ENCODE measurements around the gene GREB1L. TPM values are rescaled to one million over a fixed set of nuclear protein-coding genes. Genes with fewer than 3 reads are reported as not detected.
"Not testable (repeated sequence)": the region's sequence is repeated elsewhere in the genome, so short reads cannot be mapped to it uniquely, and the experiment has no call there.

The GREB1L gene
- total RNA-seq = not detected

DNA sequence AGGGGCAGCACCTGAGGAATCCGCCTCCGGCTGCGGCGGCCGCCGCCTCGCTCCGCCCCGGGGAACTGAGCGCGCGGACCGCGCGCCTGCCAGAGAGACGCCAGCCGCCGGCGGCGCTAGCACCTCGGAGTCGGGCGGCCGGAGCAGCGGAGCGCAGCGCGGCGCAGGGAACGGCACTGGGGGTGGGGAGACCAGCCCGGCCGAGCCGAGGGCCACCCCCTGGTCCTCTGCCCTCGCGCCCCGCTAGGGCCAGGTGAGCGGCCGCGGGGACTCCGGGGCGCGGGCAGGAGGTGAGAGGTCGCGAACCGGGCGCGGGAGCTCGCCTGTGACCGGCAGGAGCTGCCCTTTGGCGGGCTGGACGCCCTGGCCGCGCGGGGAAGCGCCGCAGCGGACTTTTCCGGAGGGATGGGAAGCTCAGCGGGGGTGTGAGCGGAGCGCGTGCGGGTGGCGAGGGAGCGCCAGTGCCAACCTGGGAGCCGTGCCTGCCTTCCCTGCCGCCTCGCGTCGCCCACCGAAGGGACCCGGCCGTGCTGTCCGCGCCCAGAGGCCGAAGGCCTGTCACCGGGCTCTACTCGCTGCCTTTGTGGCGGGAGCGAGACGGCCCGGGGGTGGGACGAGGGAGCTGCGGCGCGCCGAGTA, at the start of gene GREB1L:
TSS of gene GREB1L (plus strand) at position 92 of the 639 bp plus-strand sequence. CDS start 141,287 bp downstream, outside the sequence.
- POLR2A ChIA-PET = no interaction called here
- no peak within 1 kb of the TSS for H3K27ac Mint-ChIP-seq
- DNase-seq = peak; percentile 43
- no peaks in the 10 kb centered on the region for H3K9me3 Mint-ChIP-seq
- peaks cover 51% of the 10 kb centered on the region for H3K27me3 Mint-ChIP-seq
- peaks cover 6% of the 10 kb centered on the region for H3K4me1 Mint-ChIP-seq (ENCODE audit: low read depth)
- intact Hi-C loops (cut with micrococcal nuclease) = no loop called here
- no peaks in the 10 kb centered on the region for H3K36me3 Mint-ChIP-seq
- no peak within 1 kb of the TSS for H3K4me3 Mint-ChIP-seq
- CTCF ChIA-PET = interaction anchor here (1.0 kb wide), 1 partner anchor 23 kb away, joined by 3 read pairs; no protein-coding TSS in a partner anchor

DNA sequence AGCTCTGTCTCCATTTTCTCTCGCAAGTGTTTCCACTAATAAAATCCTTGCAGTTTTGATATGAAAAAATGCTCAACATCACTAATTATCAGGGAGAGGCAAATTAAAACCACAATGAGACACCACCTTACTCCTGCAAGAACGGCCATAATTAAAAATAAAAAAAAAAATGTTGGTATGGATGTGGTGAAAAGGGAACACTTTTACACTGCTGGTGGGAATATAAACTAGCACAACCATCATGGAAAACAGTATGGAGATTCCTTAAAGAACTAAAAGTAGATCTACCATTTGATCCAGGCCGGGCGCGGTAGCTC, 49.8 kb upstream of the GREB1L start:
- H3K4me1 Mint-ChIP-seq (ENCODE audit: low read depth) = no peaks in the 10 kb centered on the region
- H3K27me3 Mint-ChIP-seq = peaks cover 11% of the 10 kb centered on the region
- CTCF ChIA-PET = interaction anchor here (0.7 to 10.7 kb wide), 8 partner anchors 12 to 763 kb away, joined by 3 to 84 read pairs (median 3); no protein-coding TSS in a partner anchor
- H3K4me3 Mint-ChIP-seq = no peak overlapping the region
- no peaks in the 10 kb centered on the region for H3K9me3 Mint-ChIP-seq
- intact Hi-C loops (cut with micrococcal nuclease) = no loop called here
- DNase-seq = no peak
- H3K27ac Mint-ChIP-seq = no peak overlapping the region
- no peaks in the 10 kb centered on the region for H3K36me3 Mint-ChIP-seq
- POLR2A ChIA-PET = no interaction called here

DNA sequence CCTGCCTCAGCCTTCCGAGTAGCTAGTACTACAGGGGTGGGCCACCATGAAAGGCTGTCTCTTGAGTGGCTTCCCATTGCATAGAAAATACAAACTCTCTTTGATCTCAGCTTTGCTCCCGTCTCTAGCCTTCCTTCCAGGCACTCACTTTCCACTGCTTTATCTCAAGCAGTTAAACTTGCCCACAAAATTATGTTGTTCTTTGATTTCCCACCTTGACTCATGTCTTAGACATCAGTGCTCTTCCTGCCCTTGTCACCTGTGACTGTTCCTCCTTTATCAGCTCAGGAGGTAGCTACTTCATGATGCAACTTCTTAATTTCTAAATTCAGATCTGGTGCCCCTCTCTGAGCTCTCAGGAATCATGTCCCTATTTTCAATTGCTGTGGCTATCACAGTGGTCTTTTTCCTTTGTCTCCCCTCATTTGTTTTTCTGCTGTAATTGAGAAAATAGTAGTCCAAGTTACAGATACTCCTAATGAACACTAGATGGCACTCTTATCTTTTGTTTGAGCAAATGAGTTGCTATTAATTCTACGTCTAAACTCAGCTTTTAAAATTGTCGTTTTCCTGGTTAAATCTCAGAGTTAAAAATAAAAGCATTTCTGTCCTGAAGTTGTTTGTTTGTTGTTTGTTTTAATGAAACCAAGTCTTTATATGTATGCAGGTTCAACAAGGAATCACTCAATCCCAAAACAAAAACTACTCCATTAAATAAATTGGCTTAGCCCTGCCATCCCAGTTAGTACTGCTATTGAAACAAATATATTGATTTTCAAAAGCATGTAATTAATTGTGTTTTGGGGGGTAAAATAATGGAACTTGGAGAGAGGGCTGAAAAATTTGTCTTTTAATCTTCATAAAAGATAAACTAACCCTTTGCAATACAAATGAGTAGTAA, 46.9 kb upstream of the GREB1L start:
- intact Hi-C loops (cut with micrococcal nuclease) = loop anchor here (1.0 kb wide), 2 partner anchors 249 to 761 kb away; no protein-coding TSS in a partner anchor
- Mint-ChIP-seq H3K36me3 (no peaks in the 10 kb centered on the region), H3K9me3 (no peaks in the 10 kb centered on the region), H3K27ac (no peak overlapping the region), H3K27me3 (peaks cover 14% of the 10 kb centered on the region), H3K4me1 (ENCODE audit: low read depth) (no peaks in the 10 kb centered on the region), H3K4me3 (no peak overlapping the region)
- DNase-seq = no peak
- CTCF ChIA-PET = interaction anchor here (0.6 to 10.7 kb wide), 24 partner anchors 8 to 1509 kb away, joined by 3 to 84 read pairs (median 4); partner anchors contain the start of gene ESCO1
- POLR2A ChIA-PET = no interaction called here

DNA sequence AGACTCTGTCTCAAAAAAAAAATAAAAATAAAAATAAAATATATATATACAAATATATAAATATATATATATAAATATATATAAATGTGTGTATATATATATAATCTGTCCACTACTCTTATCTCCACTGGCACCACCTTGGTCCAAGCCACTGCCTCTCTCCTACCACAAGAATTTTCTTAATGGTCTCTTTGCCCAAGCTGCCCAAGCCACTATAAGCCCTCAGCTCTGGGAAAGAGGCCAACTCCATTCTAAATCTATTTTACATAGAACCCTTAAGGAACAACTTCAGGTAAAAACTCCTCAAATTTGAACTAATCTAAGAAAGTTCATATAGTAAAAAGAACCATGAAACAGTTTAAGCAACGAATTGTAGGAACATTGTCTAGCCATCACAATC, 45.6 kb upstream of the GREB1L start:
- H3K27me3 Mint-ChIP-seq = peaks cover 11% of the 10 kb centered on the region
- H3K9me3 Mint-ChIP-seq = no peaks in the 10 kb centered on the region
- H3K36me3 Mint-ChIP-seq = no peaks in the 10 kb centered on the region
- H3K4me3 Mint-ChIP-seq = no peak overlapping the region
- ChIA-PET POLR2A (no interaction called here), CTCF (interaction anchor here (1.2 to 10.7 kb wide), 5 partner anchors 16 to 760 kb away, joined by 3 to 84 read pairs (median 5); partner anchors contain the start of gene ESCO1)
- DNase-seq = no peak
- intact Hi-C loops (cut with micrococcal nuclease) = no loop called here
- H3K4me1 Mint-ChIP-seq (ENCODE audit: low read depth) = no peaks in the 10 kb centered on the region
- no peak overlapping the region for H3K27ac Mint-ChIP-seq

- Mint-ChIP-seq H3K27ac (no peak overlapping the region), H3K9me3 (no peaks in the 10 kb centered on the region), H3K27me3 (peaks cover 3% of the 10 kb centered on the region), H3K4me1 (ENCODE audit: low read depth) (no peaks in the 10 kb centered on the region), H3K4me3 (no peak overlapping the region), H3K36me3 (no peaks in the 10 kb centered on the region)
- ChIA-PET POLR2A (no interaction called here), CTCF (no interaction called here)
- no peak for DNase-seq
- intact Hi-C loops (cut with micrococcal nuclease) = no loop called here
Measured at GRCh38 chr18:21203126-21203525, 38.9 kb upstream of the GREB1L start.

GRCh38 chr18:21203542-21204241, 38.3 kb upstream of the GREB1L start:
- Mint-ChIP-seq H3K27me3 (no peaks in the 10 kb centered on the region), H3K9me3 (no peaks in the 10 kb centered on the region), H3K4me3 (no peak overlapping the region), H3K4me1 (ENCODE audit: low read depth) (no peaks in the 10 kb centered on the region), H3K27ac (no peak overlapping the region), H3K36me3 (no peaks in the 10 kb centered on the region)
- intact Hi-C loops (cut with micrococcal nuclease) = no loop called here
- ChIA-PET CTCF (no interaction called here), POLR2A (no interaction called here)
- DNase-seq = no peak

GRCh38 chr18:21205695-21206094, 36.3 kb upstream of the GREB1L start:
- H3K36me3 Mint-ChIP-seq = no peaks in the 10 kb centered on the region
- H3K9me3 Mint-ChIP-seq = no peaks in the 10 kb centered on the region
- H3K27ac Mint-ChIP-seq = no peak overlapping the region
- no peaks in the 10 kb centered on the region for H3K4me1 Mint-ChIP-seq (ENCODE audit: low read depth)
- H3K4me3 Mint-ChIP-seq = no peak overlapping the region
- H3K27me3 Mint-ChIP-seq = no peaks in the 10 kb centered on the region
- CTCF ChIA-PET = interaction anchor here (3.2 kb wide), 1 partner anchor 10 kb away, joined by 10 read pairs; no protein-coding TSS in a partner anchor
- no peak for DNase-seq
- intact Hi-C loops (cut with micrococcal nuclease) = no loop called here
- POLR2A ChIA-PET = interaction anchor here (0.6 kb wide), 1 partner anchor 254 kb away, joined by 5 read pairs; no protein-coding TSS in a partner anchor

DNA sequence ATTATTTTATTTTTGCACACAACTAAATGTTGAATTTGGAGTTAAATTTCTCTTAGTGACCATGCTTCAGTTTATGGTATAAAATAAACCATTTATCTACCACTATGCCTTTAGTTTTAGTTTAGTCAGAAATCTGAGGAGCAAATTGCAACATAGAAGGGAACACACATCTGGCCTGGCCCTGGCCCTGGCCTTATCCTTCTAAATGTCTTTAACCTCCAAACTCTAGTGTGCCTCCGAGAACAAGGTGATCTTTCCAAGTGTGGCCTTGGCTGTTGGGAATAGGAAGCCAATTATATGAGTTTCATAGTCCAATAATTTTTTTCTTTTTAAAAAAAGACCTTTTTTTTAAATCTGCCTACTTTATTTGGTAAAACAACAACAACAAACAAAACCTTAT, 31.8 kb upstream of the GREB1L start:
- no peaks in the 10 kb centered on the region for H3K36me3 Mint-ChIP-seq
- POLR2A ChIA-PET = no interaction called here
- no peak overlapping the region for H3K4me3 Mint-ChIP-seq
- intact Hi-C loops (cut with micrococcal nuclease) = no loop called here
- H3K27ac Mint-ChIP-seq = no peak overlapping the region
- no peaks in the 10 kb centered on the region for H3K9me3 Mint-ChIP-seq
- H3K4me1 Mint-ChIP-seq (ENCODE audit: low read depth) = no peaks in the 10 kb centered on the region
- no peak for DNase-seq
- CTCF ChIA-PET = no interaction called here
- no peaks in the 10 kb centered on the region for H3K27me3 Mint-ChIP-seq

DNA sequence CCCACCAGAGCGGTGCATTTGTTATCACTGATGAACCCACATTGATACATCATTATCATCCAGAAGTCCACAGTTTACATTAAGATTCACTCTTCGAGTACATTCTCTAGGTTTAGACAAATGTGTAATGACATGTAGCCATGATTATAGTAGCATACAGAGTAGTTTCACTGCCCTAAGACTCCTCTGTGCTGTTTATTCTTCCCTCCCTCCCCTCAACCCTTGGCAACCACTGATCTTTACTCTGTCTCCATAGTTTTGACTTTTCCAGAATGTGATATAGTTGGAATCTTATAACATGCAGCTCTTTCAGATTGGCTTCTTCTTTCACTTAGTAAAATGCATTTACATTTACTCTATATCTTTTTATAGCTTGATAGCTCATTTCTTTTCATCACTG, 31.2 kb upstream of the GREB1L start:
- CTCF ChIA-PET = no interaction called here
- Mint-ChIP-seq H3K27ac (no peak overlapping the region), H3K36me3 (no peaks in the 10 kb centered on the region), H3K9me3 (no peaks in the 10 kb centered on the region), H3K4me3 (no peak overlapping the region), H3K4me1 (ENCODE audit: low read depth) (no peaks in the 10 kb centered on the region), H3K27me3 (no peaks in the 10 kb centered on the region)
- POLR2A ChIA-PET = no interaction called here
- intact Hi-C loops (cut with micrococcal nuclease) = no loop called here
- DNase-seq = no peak

GRCh38 chr18:21214409-21214808, 27.6 kb upstream of the GREB1L start:
- H3K4me3 Mint-ChIP-seq; H3K27ac Mint-ChIP-seq; H3K27me3 Mint-ChIP-seq; DNase-seq; H3K36me3 Mint-ChIP-seq; H3K4me1 Mint-ChIP-seq (ENCODE audit: low read depth); intact Hi-C loops (cut with micrococcal nuclease); CTCF ChIA-PET; POLR2A ChIA-PET; H3K9me3 Mint-ChIP-seq: not testable (repeated sequence)

DNA sequence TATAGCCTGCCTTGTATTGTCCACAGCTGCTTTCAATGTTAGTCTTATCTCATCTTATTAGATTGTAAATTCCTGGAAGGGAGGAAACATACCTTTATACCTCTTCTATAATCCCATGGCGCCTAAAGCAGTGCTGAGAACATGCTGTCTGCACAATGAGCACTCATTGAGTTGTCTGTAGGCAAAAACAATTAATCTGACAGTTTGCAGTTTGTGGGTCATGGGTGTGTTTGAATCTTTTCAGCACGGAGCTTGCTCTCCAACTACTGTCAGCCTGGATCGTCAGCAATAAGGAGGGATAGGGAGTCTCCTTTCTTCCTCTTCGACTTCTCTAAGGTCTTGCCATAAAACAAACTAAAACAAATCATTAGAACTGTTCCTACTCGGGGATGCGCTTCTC, 26.5 kb upstream of the GREB1L start:
- intact Hi-C loops (cut with micrococcal nuclease) = no loop called here
- Mint-ChIP-seq H3K27ac (no peak overlapping the region), H3K27me3 (no peaks in the 10 kb centered on the region), H3K9me3 (no peaks in the 10 kb centered on the region), H3K36me3 (no peaks in the 10 kb centered on the region), H3K4me3 (no peak overlapping the region), H3K4me1 (ENCODE audit: low read depth) (no peaks in the 10 kb centered on the region)
- ChIA-PET POLR2A (interaction anchor here (0.6 kb wide), 1 partner anchor 761 kb away, joined by 4 read pairs; no protein-coding TSS in a partner anchor), CTCF (interaction anchor here (1.0 kb wide), 1 partner anchor 16 kb away, joined by 3 read pairs; no protein-coding TSS in a partner anchor)
- no peak for DNase-seq

- Mint-ChIP-seq H3K9me3 (no peaks in the 10 kb centered on the region), H3K27ac (no peak overlapping the region), H3K4me3 (no peak overlapping the region), H3K4me1 (ENCODE audit: low read depth) (no peaks in the 10 kb centered on the region), H3K36me3 (no peaks in the 10 kb centered on the region), H3K27me3 (no peaks in the 10 kb centered on the region)
- ChIA-PET CTCF (interaction anchor here (0.7 kb wide), 1 partner anchor 27 kb away, joined by 3 read pairs; no protein-coding TSS in a partner anchor), POLR2A (interaction anchor here (0.5 kb wide), 1 partner anchor 80 kb away, joined by 4 read pairs; no protein-coding TSS in a partner anchor)
- no peak for DNase-seq
- intact Hi-C loops (cut with micrococcal nuclease) = no loop called here
Measured at GRCh38 chr18:21218862-21219261, 23.2 kb upstream of the GREB1L start.

Data from activated CD4-positive, alpha-beta memory T cell treated with anti-CD3 and anti-CD28 coated beads for 36 hours (primary cell).